Right lobe of liver (tissue), 4 donors: ENCODE data around the gene WDR20.

Experiments
- CTCF ChIP-seq, 4 donors: fragments of 200-600 bp in 3 of 4; fragments of 450-650 bp in 1 of 4; IDR thresholded peaks; one replicate each; pipeline versions ENCODE4 v1.5.1 to v1.8.0; 2016 to 2022; ENCODE audit warnings: antibody characterized with exemption in 4 of 4, mild to moderate bottlenecking in 2 of 4
- POLR2A ChIP-seq: fragments of 450-650 bp; IDR thresholded peaks from one replicate; pipeline ENCODE4 v1.6.1; 2017; ENCODE audit warnings: antibody characterized with exemption, mild to moderate bottlenecking
- donor health status: DM: no; HTN: no; CAD: no.
- donor health status: DM: no; HTN: no; CAD: no.
- donor health status: DM: no; HTN: yes; CAD: no.

- TF ChIP-seq POLR2A = no peak
- TF ChIP-seq CTCF (IDR thresholded peaks at IDR 0.05) = no peak
These were observed 21.8 kb upstream of the WDR20 start for GRCh38 chr14:102117852-102118251.
